K562 (cell line): ENCODE measurements around the gene STK4.
A peak's percentile ranks its signal among the peaks of the same experiment; 100 is the strongest.

Source experiments
- FOXP1 ChIP-seq: sonication (generic); formaldehyde crosslinking; IDR thresholded peaks from 2 replicates; pipeline ENCODE4 v1.8.0; 2022; ENCODE audit warnings: mild to moderate bottlenecking, missing genetic modification reagents
- IRF2 ChIP-seq: sonication (generic); formaldehyde crosslinking; IDR thresholded peaks from 2 replicates; pipeline ENCODE4 v1.8.1; 2022; ENCODE audit warnings: mild to moderate bottlenecking, missing genetic modification reagents
- NR1H2 ChIP-seq: sonication (generic); formaldehyde crosslinking; IDR thresholded peaks from 2 replicates; pipeline ENCODE4 v1.4.0; 2020; ENCODE audit warnings: mild to moderate bottlenecking, missing genetic modification reagents
- REST ChIP-seq, 2 experiments: fragments of 450-650 bp; formaldehyde crosslinking in 1 of 2; IDR thresholded peaks; 2 replicates each; pipeline versions ENCODE4 v1.4.0 to v1.6.1; 2014 to 2020; ENCODE audit warnings: mild to moderate bottlenecking in 2 of 2, borderline replicate concordance in 1 of 2, low read depth in 1 of 2
- RFX5 ChIP-seq: IDR thresholded peaks from 2 replicates; pipeline ENCODE4 v1.6.1; 2011; ENCODE audit warnings: low read depth, mild to moderate bottlenecking, improper control_type of control experiment, low read length
- SIN3A ChIP-seq, 2 experiments: fragments of 150-350 bp in 1 of 2; IDR thresholded peaks; 2 replicates each; pipeline ENCODE4 v1.6.1; 2011 to 2016; ENCODE audit warnings: borderline replicate concordance in 2 of 2, low read depth in 2 of 2, low read length in 2 of 2, mild to moderate bottlenecking in 2 of 2, moderate library complexity in 2 of 2; ENCODE audit not compliant: control insufficient read depth in 1 of 2
- YY1 ChIP-seq, 3 experiments: IDR thresholded peaks; 2 replicates each; pipeline ENCODE4 v1.6.1; 2011; ENCODE audit warnings: low read length in 2 of 3, mild to moderate bottlenecking in 2 of 3, moderate library complexity in 2 of 3, borderline replicate concordance in 1 of 3, control low read depth in 1 of 3, low read depth in 1 of 3; ENCODE audit not compliant: insufficient read depth in 3 of 3, insufficient replicate concordance in 2 of 3, control insufficient read depth in 1 of 3, insufficient read length in 1 of 3; ENCODE audit errors: extremely low read depth in 1 of 3
- ZNF274 ChIP-seq: IDR thresholded peaks from 2 replicates; pipeline ENCODE4 v1.6.1; 2011; ENCODE audit warnings: low read depth, mild to moderate bottlenecking, low read length, moderate library complexity, borderline replicate concordance
- TF ChIP-seq, protein P1 (sequence below): fragments of 450-650 bp; IDR thresholded peaks from 2 replicates; pipeline ENCODE4 v1.6.1; 2018; ENCODE audit not compliant: partially characterized antibody
- TF ChIP-seq, protein P2 (sequence below): fragments of 450-650 bp; formaldehyde crosslinking; IDR thresholded peaks from 2 replicates; pipeline ENCODE4 v1.4.0; 2022; ENCODE audit warnings: missing genetic modification characterization

DNA sequence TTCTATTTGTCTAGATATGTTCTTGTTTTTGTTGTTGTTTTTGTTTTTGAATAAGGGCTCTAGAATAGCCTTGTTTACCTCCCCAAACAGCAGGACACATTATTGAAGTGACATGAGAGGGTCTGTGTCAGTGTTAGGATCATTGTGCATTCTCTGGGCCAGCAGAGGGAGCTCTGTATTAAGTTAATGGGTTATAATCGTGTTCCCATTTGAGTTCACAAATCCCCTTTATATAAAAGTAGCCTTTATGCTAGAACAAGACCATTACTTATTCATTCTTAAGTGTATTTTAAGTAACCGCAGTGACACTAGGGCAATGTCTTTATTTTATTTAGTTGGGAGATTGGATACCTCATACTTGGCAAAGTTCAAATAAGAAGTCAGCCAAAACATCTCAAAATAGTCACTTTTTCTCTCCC, 44.8 kb downstream of the STK4 start:
- TF ChIP-seq, protein P1, sequence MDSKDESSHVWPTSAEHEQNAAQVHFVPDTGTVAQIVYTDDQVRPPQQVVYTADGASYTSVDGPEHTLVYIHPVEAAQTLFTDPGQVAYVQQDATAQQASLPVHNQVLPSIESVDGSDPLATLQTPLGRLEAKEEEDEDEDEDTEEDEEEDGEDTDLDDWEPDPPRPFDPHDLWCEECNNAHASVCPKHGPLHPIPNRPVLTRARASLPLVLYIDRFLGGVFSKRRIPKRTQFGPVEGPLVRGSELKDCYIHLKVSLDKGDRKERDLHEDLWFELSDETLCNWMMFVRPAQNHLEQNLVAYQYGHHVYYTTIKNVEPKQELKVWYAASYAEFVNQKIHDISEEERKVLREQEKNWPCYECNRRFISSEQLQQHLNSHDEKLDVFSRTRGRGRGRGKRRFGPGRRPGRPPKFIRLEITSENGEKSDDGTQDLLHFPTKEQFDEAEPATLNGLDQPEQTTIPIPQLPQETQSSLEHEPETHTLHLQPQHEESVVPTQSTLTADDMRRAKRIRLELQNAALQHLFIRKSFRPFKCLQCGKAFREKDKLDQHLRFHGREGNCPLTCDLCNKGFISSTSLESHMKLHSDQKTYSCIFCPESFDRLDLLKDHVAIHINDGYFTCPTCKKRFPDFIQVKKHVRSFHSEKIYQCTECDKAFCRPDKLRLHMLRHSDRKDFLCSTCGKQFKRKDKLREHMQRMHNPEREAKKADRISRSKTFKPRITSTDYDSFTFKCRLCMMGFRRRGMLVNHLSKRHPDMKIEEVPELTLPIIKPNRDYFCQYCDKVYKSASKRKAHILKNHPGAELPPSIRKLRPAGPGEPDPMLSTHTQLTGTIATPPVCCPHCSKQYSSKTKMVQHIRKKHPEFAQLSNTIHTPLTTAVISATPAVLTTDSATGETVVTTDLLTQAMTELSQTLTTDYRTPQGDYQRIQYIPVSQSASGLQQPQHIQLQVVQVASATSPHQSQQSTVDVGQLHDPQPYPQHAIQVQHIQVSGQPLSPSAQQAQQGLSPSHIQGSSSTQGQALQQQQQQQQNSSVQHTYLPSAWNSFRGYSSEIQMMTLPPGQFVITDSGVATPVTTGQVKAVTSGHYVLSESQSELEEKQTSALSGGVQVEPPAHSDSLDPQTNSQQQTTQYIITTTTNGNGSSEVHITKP = no peak
- no peak for TF ChIP-seq RFX5
- TF ChIP-seq SIN3A (IDR thresholded peaks at IDR 0.05; ENCODE audit: borderline replicate concordance in 2 of 2, control insufficient read depth in 1 of 2, low read depth in 2 of 2, low read length in 2 of 2) = no peak
- no peak for TF ChIP-seq FOXP1 (CRISPR knock-in tag)
- peak; percentile 70; the same call in 1 of the 2 replicates for TF ChIP-seq REST (IDR thresholded peaks at IDR 0.05; ENCODE audit: borderline replicate concordance)
- TF ChIP-seq REST (CRISPR knock-in tag; IDR thresholded peaks at IDR 0.05; ENCODE audit: low read depth) = no peak
- TF ChIP-seq IRF2 = no peak
- TF ChIP-seq NR1H2 (CRISPR knock-in tag) = no peak
- TF ChIP-seq ZNF274 = no peak
- TF ChIP-seq YY1 (IDR thresholded peaks at IDR 0.05; ENCODE audit: borderline replicate concordance in 1 of 3, control insufficient read depth in 1 of 3, extremely low read depth in 1 of 3, insufficient read depth in 3 of 3, insufficient read length in 1 of 3, insufficient replicate concordance in 2 of 3, low read depth in 1 of 3, low read length in 2 of 3) = no peak
- TF ChIP-seq, protein P2, sequence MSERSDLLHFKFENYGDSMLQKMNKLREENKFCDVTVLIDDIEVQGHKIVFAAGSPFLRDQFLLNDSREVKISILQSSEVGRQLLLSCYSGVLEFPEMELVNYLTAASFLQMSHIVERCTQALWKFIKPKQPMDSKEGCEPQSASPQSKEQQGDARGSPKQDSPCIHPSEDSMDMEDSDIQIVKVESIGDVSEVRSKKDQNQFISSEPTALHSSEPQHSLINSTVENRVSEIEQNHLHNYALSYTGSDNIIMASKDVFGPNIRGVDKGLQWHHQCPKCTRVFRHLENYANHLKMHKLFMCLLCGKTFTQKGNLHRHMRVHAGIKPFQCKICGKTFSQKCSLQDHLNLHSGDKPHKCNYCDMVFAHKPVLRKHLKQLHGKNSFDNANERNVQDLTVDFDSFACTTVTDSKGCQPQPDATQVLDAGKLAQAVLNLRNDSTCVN (CRISPR knock-in tag) = no peak
